CD4-positive, alpha-beta T cell treated with Interleukin-17A for 1 hour (primary cell): Measurements from ENCODE around the gene SAMSN1.
"Not testable (repeated sequence)": the region's sequence is repeated elsewhere in the genome, so short reads cannot be mapped to it uniquely, and the experiment has no call there.

ENCODE experiments used
- DNase-seq: peaks from one replicate; pipeline ENCODE4 v3.0.0-alpha.2; 2020

Gene SAMSN1

GRCh38 chr21:14527696-14528652 lies 18.1 kb downstream of the SAMSN1 start:
- DNase-seq = no peak

GRCh38 chr21:14526836-14527695 lies 19.0 kb downstream of the SAMSN1 start:
- DNase-seq = peak; percentile 53

GRCh38 chr21:14526199-14526598 lies 19.9 kb downstream of the SAMSN1 start:
- no peak for DNase-seq

GRCh38 chr21:14523234-14523633 lies 22.9 kb downstream of the SAMSN1 start:
- peak; percentile 52 for DNase-seq

- DNase-seq = no peak
Measured at GRCh38 chr21:14522736-14523135, 23.4 kb downstream of the SAMSN1 start.

GRCh38 chr21:14520535-14520934 lies 25.6 kb downstream of the SAMSN1 start:
- DNase-seq = no peak

- DNase-seq = no peak
Measured at GRCh38 chr21:14519000-14519399, 27.1 kb downstream of the SAMSN1 start.

- no peak for DNase-seq
Measured at GRCh38 chr21:14513804-14514203, 32.3 kb downstream of the SAMSN1 start.

GRCh38 chr21:14506859-14507457 lies 39.2 kb downstream of the SAMSN1 start:
- not testable (repeated sequence) for DNase-seq

- no peak for DNase-seq
Measured at GRCh38 chr21:14500873-14501272, 45.2 kb downstream of the SAMSN1 start.

GRCh38 chr21:14499316-14499715 lies 46.8 kb downstream of the SAMSN1 start:
- no peak for DNase-seq

GRCh38 chr21:14497825-14498224 lies 48.3 kb downstream of the SAMSN1 start:
- DNase-seq = no peak

- no peak for DNase-seq
Measured at GRCh38 chr21:14495075-14495474, 51.0 kb downstream of the SAMSN1 start.

- not testable (repeated sequence) for DNase-seq
Measured at GRCh38 chr21:14494181-14494580, 51.9 kb downstream of the SAMSN1 start.

- DNase-seq = no peak
Measured at GRCh38 chr21:14493731-14494130, 52.4 kb downstream of the SAMSN1 start.

- DNase-seq = no peak
Measured at GRCh38 chr21:14492931-14493330, 53.2 kb downstream of the SAMSN1 start.

GRCh38 chr21:14491269-14491681 lies 54.8 kb downstream of the SAMSN1 start:
- no peak for DNase-seq

- no peak for DNase-seq
Measured at GRCh38 chr21:14488672-14489204, 57.4 kb downstream of the SAMSN1 start.

GRCh38 chr21:14487490-14488432 lies 58.4 kb downstream of the SAMSN1 start:
- no peak for DNase-seq

- no peak for DNase-seq
Measured at GRCh38 chr21:14486869-14487268, 59.2 kb downstream of the SAMSN1 start.

- no peak for DNase-seq
Measured at GRCh38 chr21:14484188-14485009, 61.7 kb downstream of the SAMSN1 start.
